Esophagus muscularis mucosa (tissue), 4 donors: ENCODE data around the gene OR1S2. TPM values are rescaled to one million over a fixed set of nuclear protein-coding genes. Genes with fewer than 3 reads are reported as not detected.

Source experiments
- DNase-seq: peaks from one replicate; pipeline ENCODE4 v3.0.0-alpha.2; 2017; ENCODE audit errors: extremely low spot score
- H3K27ac ChIP-seq, 4 donors: fragments of 200-600 bp; sonication (generic); replicated peaks in 1 of 4; 1 replicate in 3 of 4; 2 replicates in 1 of 4; pipeline ENCODE4 v1.5.1; 2016 to 2019; ENCODE audit warnings: mild to moderate bottlenecking in 1 of 4
- H3K27me3 ChIP-seq, 4 donors: fragments of 200-600 bp; sonication (generic); one replicate each; pipeline versions ENCODE4 v1.5.1 to v1.6.0; 2016 to 2019
- H3K36me3 ChIP-seq, 4 donors: fragments of 200-600 bp; sonication (generic); one replicate each; pipeline ENCODE4 v1.5.1; 2016 to 2019
- H3K4me1 ChIP-seq, 4 donors: fragments of 200-600 bp; sonication (generic); one replicate each; pipeline ENCODE4 v1.5.1; 2016 to 2019
- H3K4me3 ChIP-seq, 4 donors: fragments of 200-600 bp; sonication (generic); 1 replicate in 2 of 4; 2 replicates in 2 of 4; pipeline ENCODE4 v1.5.1; 2016 to 2019; ENCODE audit warnings: mild to moderate bottlenecking in 4 of 4, moderate library complexity in 1 of 4
- H3K9me3 ChIP-seq, 4 donors: fragments of 200-600 bp; sonication (generic); 1 replicate in 3 of 4; 2 replicates in 1 of 4; pipeline ENCODE4 v1.5.1; 2016 to 2019
- CTCF ChIP-seq, 3 experiments: fragments of 200-600 bp in 2 of 3; fragments of 450-650 bp in 1 of 3; sonication (generic) in 2 of 3; IDR thresholded peaks; one replicate each; pipeline ENCODE4 v1.5.1; 2017 to 2019; ENCODE audit warnings: antibody characterized with exemption in 3 of 3, mild to moderate bottlenecking in 2 of 3, moderate library complexity in 1 of 3
- EP300 ChIP-seq: sonication (generic); formaldehyde crosslinking; IDR thresholded peaks from one replicate; pipeline ENCODE4 v1.6.1; 2017; ENCODE audit warnings: antibody characterized with exemption
- POLR2A ChIP-seq: fragments of 450-650 bp; IDR thresholded peaks from one replicate; pipeline ENCODE4 v1.6.1; 2017; ENCODE audit warnings: antibody characterized with exemption, moderate library complexity, mild to moderate bottlenecking, low read depth
- POLR2AphosphoS5 ChIP-seq, 2 donors: sonication (generic); formaldehyde crosslinking; IDR thresholded peaks; one replicate each; pipeline ENCODE4 v1.6.1; 2017; ENCODE audit warnings: antibody characterized with exemption in 2 of 2
- WGBS: methylation state at CpG from one replicate; pipeline ENCODE4 v1.1.5; 2018; 5-methylcytosine and 5-hydroxymethylcytosine counted together
- intact Hi-C: fragments of 100-400 bp; cut with DNase I; formaldehyde crosslinking; loops from one replicate; pipeline ENCODE4 v1.15.1; 2023
- total RNA-seq, 4 donors: library from RNA; depleted of rRNA; stranded (reverse); fragments of >200 nt; gene quantifications; one replicate each; pipeline versions ENCODE4 v1.1.0 to v1.2.1, GENCODE V29; 2016

OR1S2 gene
- total RNA-seq, 4 donors from 2014 or later, result not detected

- Histone ChIP-seq H3K27ac (no peak overlapping the region), H3K27me3 (no peaks in the 10 kb centered on the region), H3K9me3 (peaks cover 0 to 12% (median 6%) of the 10 kb centered on the region in 4 donors), H3K4me1 (no peaks in the 10 kb centered on the region), H3K36me3 (no peaks in the 10 kb centered on the region), H3K4me3 (no peak overlapping the region)
- no peak for TF ChIP-seq POLR2A
- 59% methylated on average over 1 of the region's 1 CpG for WGBS
- intact Hi-C loops, result no loop called here
- DNase-seq, result no peak
Measured at GRCh38 chr11:58199271-58199670, 4.7 kb downstream of the OR1S2 start.

- H3K27me3 ChIP-seq, result no peaks in the 10 kb centered on the region
- TF ChIP-seq POLR2A (no peak), CTCF (IDR thresholded peaks at IDR 0.05) (no peak), EP300 (no peak), POLR2AphosphoS5 (IDR thresholded peaks at IDR 0.05) (no peak)
- 86% methylated on average over 2 of the region's 2 CpGs for WGBS
Measured at GRCh38 chr11:58195939-58196338, 8.0 kb downstream of the OR1S2 start.

GRCh38 chr11:58193391-58193790, 10.6 kb downstream of the OR1S2 start:
- no peak overlapping the region for H3K4me3 ChIP-seq
- H3K9me3 ChIP-seq, result peaks cover 0 to 12% (median 5%) of the 10 kb centered on the region in 4 donors
- intact Hi-C loops, result no loop called here
- no peaks in the 10 kb centered on the region for H3K4me1 ChIP-seq
- no peaks in the 10 kb centered on the region for H3K36me3 ChIP-seq
- TF ChIP-seq CTCF (IDR thresholded peaks at IDR 0.05) (no peak), EP300 (no peak), POLR2A (no peak), POLR2AphosphoS5 (IDR thresholded peaks at IDR 0.05) (no peak)
- no peak for DNase-seq
- no peak overlapping the region for H3K27ac ChIP-seq
- no peaks in the 10 kb centered on the region for H3K27me3 ChIP-seq

More at GRCh38 chr11:58195939-58196338, 8.0 kb downstream of the OR1S2 start:
- no peak for DNase-seq
- Histone ChIP-seq H3K4me3 (no peak overlapping the region), H3K27ac (no peak overlapping the region), H3K9me3 (peaks cover 0 to 12% (median 6%) of the 10 kb centered on the region in 4 donors), H3K36me3 (no peaks in the 10 kb centered on the region), H3K4me1 (no peaks in the 10 kb centered on the region)
- intact Hi-C loops, result no loop called here

- DNase-seq, result no peak
- Histone ChIP-seq H3K27ac (no peak overlapping the region), H3K4me1 (no peaks in the 10 kb centered on the region), H3K9me3 (peaks cover 0 to 6% (median 0%) of the 10 kb centered on the region in 4 donors), H3K27me3 (no peaks in the 10 kb centered on the region), H3K36me3 (no peaks in the 10 kb centered on the region), H3K4me3 (no peak overlapping the region)
- WGBS, result 76% methylated on average over 3 of the region's 3 CpGs
- TF ChIP-seq POLR2AphosphoS5 (IDR thresholded peaks at IDR 0.05) (no peak), CTCF (IDR thresholded peaks at IDR 0.05) (no peak), POLR2A (no peak), EP300 (no peak)
- intact Hi-C loops, result no loop called here
Measured at GRCh38 chr11:58192229-58192628, 11.7 kb downstream of the OR1S2 start.

- no peak within 1 kb of the TSS for H3K4me3 ChIP-seq
- H3K27me3 ChIP-seq, result no peaks in the 10 kb centered on the region
- TF ChIP-seq EP300 (no peak), POLR2AphosphoS5 (IDR thresholded peaks at IDR 0.05) (no peak), POLR2A (no peak), CTCF (IDR thresholded peaks at IDR 0.05) (no peak)
- no peak within 1 kb of the TSS for H3K27ac ChIP-seq
- 92% methylated on average over 2 of the region's 2 CpGs for WGBS
- H3K9me3 ChIP-seq, result no peaks in the 10 kb centered on the region
- no peaks in the 10 kb centered on the region for H3K36me3 ChIP-seq
- intact Hi-C loops, result no loop called here
- DNase-seq, result no peak
- H3K4me1 ChIP-seq, result no peaks in the 10 kb centered on the region
Measured at GRCh38 chr11:58188770-58189169, 15.2 kb downstream of the OR1S2 start, which contains the start of gene OR9Q2. TSS of gene OR9Q2 (plus strand) at chr11:58189070. CDS start at chr11:58190491, 1,421 bp downstream.
